Loucy (cell line): ENCODE data around the gene TPBGL.

Experiments
- H2AFZ ChIP-seq: fragments of 200-600 bp; sonication (generic); 2 replicates; pipeline ENCODE4 v1.6.0; 2016; ENCODE audit warnings: antibody characterized with exemption, mild to moderate bottlenecking, low read length, moderate library complexity
- H3F3A ChIP-seq: fragments of 200-600 bp; 2 replicates; pipeline ENCODE4 v1.6.0; 2016; ENCODE audit warnings: antibody characterized with exemption, low read depth, mild to moderate bottlenecking
- H3K27me3 ChIP-seq: fragments of 200-600 bp; sonication (generic); 2 replicates; pipeline ENCODE4 v1.6.1; 2014; ENCODE audit warnings: low read length, mild to moderate bottlenecking; ENCODE audit not compliant: insufficient read depth, poor library complexity, severe bottlenecking
- H3K36me3 ChIP-seq: fragments of 200-600 bp; sonication (generic); 2 replicates; pipeline ENCODE4 v1.6.1; 2016; ENCODE audit warnings: low read length; ENCODE audit not compliant: insufficient read depth
- H3K4me1 ChIP-seq: fragments of 200-600 bp; sonication (generic); 2 replicates; pipeline ENCODE4 v1.5.1; 2014; ENCODE audit warnings: low read length, mild to moderate bottlenecking; ENCODE audit not compliant: insufficient read depth, poor library complexity, severe bottlenecking
- H3K4me2 ChIP-seq: fragments of 200-600 bp; sonication (generic); 2 replicates; pipeline ENCODE4 v1.6.0; 2014; ENCODE audit warnings: antibody characterized with exemption, low read length, low read depth, mild to moderate bottlenecking; ENCODE audit not compliant: poor library complexity, severe bottlenecking
- H3K4me3 ChIP-seq: fragments of 200-600 bp; sonication (generic); 2 replicates; pipeline ENCODE4 v1.5.1; 2014; ENCODE audit warnings: low read length, mild to moderate bottlenecking, mixed read lengths; ENCODE audit not compliant: poor library complexity, severe bottlenecking
- H3K79me2 ChIP-seq: fragments of 200-600 bp; sonication (generic); 2 replicates; pipeline ENCODE4 v1.6.1; 2014; ENCODE audit warnings: low read length; ENCODE audit not compliant: insufficient read depth
- H3K9ac ChIP-seq: fragments of 200-600 bp; sonication (generic); 2 replicates; pipeline ENCODE4 v1.6.0; 2014; ENCODE audit warnings: mild to moderate bottlenecking, low read depth, low read length, moderate library complexity; ENCODE audit not compliant: poor library complexity, severe bottlenecking
- H3K9me2 ChIP-seq: fragments of 200-600 bp; sonication (generic); replicated peaks from 2 replicates; pipeline ENCODE4 v1.6.1; 2016; ENCODE audit warnings: low read depth, low read length, mixed read lengths
- H3K9me3 ChIP-seq: fragments of 200-600 bp; sonication (generic); 2 replicates; pipeline ENCODE4 v1.6.1; 2014; ENCODE audit warnings: mild to moderate bottlenecking, antibody characterized with exemption, low read length, low read depth; ENCODE audit not compliant: insufficient read depth
- H4K20me1 ChIP-seq: fragments of 200-600 bp; sonication (generic); 2 replicates; pipeline ENCODE4 v1.6.0; 2014; ENCODE audit warnings: antibody characterized with exemption, low read length, mild to moderate bottlenecking; ENCODE audit not compliant: insufficient read depth, poor library complexity, severe bottlenecking
- CTCF ChIP-seq: fragments of 200-600 bp; sonication (generic); conservative IDR thresholded peaks from 2 replicates; pipeline ENCODE4 v1.5.1; 2014; ENCODE audit warnings: mild to moderate bottlenecking, antibody characterized with exemption, low read length
- EZH2phosphoT487 ChIP-seq: fragments of 200-600 bp; IDR thresholded peaks from 2 replicates; pipeline ENCODE4 v1.6.1; 2018; ENCODE audit warnings: antibody characterized with exemption, mild to moderate bottlenecking, moderate library complexity, borderline replicate concordance

TPBGL gene

DNA sequence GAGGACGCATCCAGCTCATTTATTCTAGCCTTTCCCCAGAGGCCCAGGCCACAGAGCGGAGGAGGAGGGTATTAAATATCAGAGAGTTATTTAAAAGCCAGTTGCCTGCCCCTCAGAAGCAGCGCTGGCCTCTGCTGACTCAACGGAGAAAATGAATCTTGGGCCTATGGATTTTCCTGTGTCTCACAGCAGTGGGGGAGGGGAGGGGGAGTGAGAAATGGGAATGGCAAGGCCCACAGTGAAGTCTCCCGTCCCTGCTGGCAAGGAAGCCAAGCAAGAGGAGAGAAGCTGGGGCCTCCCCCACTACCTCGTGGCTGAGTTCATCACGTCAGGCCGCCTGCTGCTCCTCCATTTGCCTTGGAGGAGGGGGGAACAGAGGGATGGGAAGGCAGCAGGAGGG, 4.5 kb upstream of the TPBGL start:
- no peak overlapping the region for H3K4me2 ChIP-seq
- TF ChIP-seq CTCF (no peak), EZH2phosphoT487 (no peak)
- no peaks in the 10 kb centered on the region for H3K27me3 ChIP-seq
- H2AFZ ChIP-seq, result no peak overlapping the region
- no peaks in the 10 kb centered on the region for H3K4me1 ChIP-seq
- no peak overlapping the region for H3K9ac ChIP-seq
- H3K4me3 ChIP-seq, result no peak overlapping the region
- no peaks in the 10 kb centered on the region for H3K36me3 ChIP-seq
- H3K9me3 ChIP-seq, result no peaks in the 10 kb centered on the region
- H3K79me2 ChIP-seq, result no peaks in the 10 kb centered on the region
- no peaks in the 10 kb centered on the region for H3F3A ChIP-seq
- no peaks in the 10 kb centered on the region for H4K20me1 ChIP-seq
- H3K9me2 ChIP-seq, result no peaks in the 10 kb centered on the region

GRCh38 chr11:75237050-75237449, 3.5 kb upstream of the TPBGL start:
- Histone ChIP-seq H3K36me3 (no peaks in the 10 kb centered on the region), H3K9ac (no peak overlapping the region), H3K4me2 (no peak overlapping the region), H3K4me3 (no peak overlapping the region), H2AFZ (no peak overlapping the region), H3K79me2 (no peaks in the 10 kb centered on the region), H3F3A (no peaks in the 10 kb centered on the region), H3K9me3 (no peaks in the 10 kb centered on the region), H3K9me2 (no peaks in the 10 kb centered on the region), H3K27me3 (no peaks in the 10 kb centered on the region), H3K4me1 (no peaks in the 10 kb centered on the region), H4K20me1 (no peaks in the 10 kb centered on the region)
- TF ChIP-seq CTCF, result no peak
- TF ChIP-seq EZH2phosphoT487, result no peak

- H3K79me2 ChIP-seq, result no peaks in the 10 kb centered on the region
- no peak overlapping the region for H3K4me3 ChIP-seq
- H3F3A ChIP-seq, result no peaks in the 10 kb centered on the region
- no peaks in the 10 kb centered on the region for H3K27me3 ChIP-seq
- H3K4me1 ChIP-seq, result no peaks in the 10 kb centered on the region
- no peaks in the 10 kb centered on the region for H3K9me2 ChIP-seq
- H3K9me3 ChIP-seq, result no peaks in the 10 kb centered on the region
- no peaks in the 10 kb centered on the region for H3K36me3 ChIP-seq
- no peaks in the 10 kb centered on the region for H4K20me1 ChIP-seq
- H2AFZ ChIP-seq, result no peak overlapping the region
- no peak overlapping the region for H3K9ac ChIP-seq
- no peak overlapping the region for H3K4me2 ChIP-seq
- TF ChIP-seq CTCF (no peak), EZH2phosphoT487 (no peak)
Observed at GRCh38 chr11:75238595-75239440, 1.8 kb upstream of the TPBGL start.
